Measurements from ENCODE around the gene SUMO3.
"Not testable (repeated sequence)": the region's sequence is repeated elsewhere in the genome, so short reads cannot be mapped to it uniquely, and the experiment has no call there.

SUMO3 gene

GRCh38 chr21:44846485-44847260 lies 28.8 kb upstream of the SUMO3 start:
- DNase-seq: peak; percentile 57 to 65

GRCh38 chr21:44846224-44846484 lies 28.3 kb upstream of the SUMO3 start:
- DNase-seq: no peak

- peak; percentile 62 to 67 for DNase-seq
These were observed 27.8 kb upstream of the SUMO3 start for GRCh38 chr21:44845418-44846223.

GRCh38 chr21:44844256-44844655 lies 26.4 kb upstream of the SUMO3 start:
- no peak for DNase-seq

GRCh38 chr21:44842721-44843445 lies 25.0 kb upstream of the SUMO3 start:
- no peak for DNase-seq

- no peak for DNase-seq
These were observed 24.2 kb upstream of the SUMO3 start for GRCh38 chr21:44842087-44842486.

GRCh38 chr21:44840771-44841170 lies 22.9 kb upstream of the SUMO3 start:
- no peak for DNase-seq

GRCh38 chr21:44838951-44839350 lies 21.1 kb upstream of the SUMO3 start:
- DNase-seq: no peak

- DNase-seq: peak in 1 of 2 donors; percentile 66
These were observed 20.4 kb upstream of the SUMO3 start for GRCh38 chr21:44838039-44838895.

- no peak for DNase-seq
These were observed 19.7 kb upstream of the SUMO3 start for GRCh38 chr21:44837537-44837936.

GRCh38 chr21:44836666-44837471 lies 19.0 kb upstream of the SUMO3 start:
- peak; percentile 27 to 56 for DNase-seq

GRCh38 chr21:44836349-44836665 lies 18.4 kb upstream of the SUMO3 start:
- no peak for DNase-seq

- no peak for DNase-seq
These were observed 17.7 kb upstream of the SUMO3 start for GRCh38 chr21:44835647-44835973.

GRCh38 chr21:44834951-44835646 lies 17.2 kb upstream of the SUMO3 start:
- no peak for DNase-seq

- no peak for DNase-seq
These were observed 16.5 kb upstream of the SUMO3 start for GRCh38 chr21:44834231-44834950.

GRCh38 chr21:44833663-44834062 lies 15.8 kb upstream of the SUMO3 start:
- no peak for DNase-seq

GRCh38 chr21:44832516-44833255 lies 14.8 kb upstream of the SUMO3 start:
- DNase-seq: not testable (repeated sequence)

- no peak for DNase-seq
These were observed 13.5 kb upstream of the SUMO3 start for GRCh38 chr21:44831227-44831860.

GRCh38 chr21:44829507-44830092 lies 11.7 kb upstream of the SUMO3 start:
- no peak for DNase-seq
